HG03378 (cell line): ENCODE measurements around the gene SYNJ1.
"Not testable (repeated sequence)": the region's sequence is repeated elsewhere in the genome, so short reads cannot be mapped to it uniquely, and the experiment has no call there.

Experiments used
- ATAC-seq: cut with Tn5 transposase; IDR thresholded peaks from one replicate; pipeline ENCODE4 v1.9.1; 2021; ENCODE audit warnings: mild to moderate bottlenecking, moderate library complexity; ENCODE audit not compliant: unreplicated experiment

Gene SYNJ1

DNA sequence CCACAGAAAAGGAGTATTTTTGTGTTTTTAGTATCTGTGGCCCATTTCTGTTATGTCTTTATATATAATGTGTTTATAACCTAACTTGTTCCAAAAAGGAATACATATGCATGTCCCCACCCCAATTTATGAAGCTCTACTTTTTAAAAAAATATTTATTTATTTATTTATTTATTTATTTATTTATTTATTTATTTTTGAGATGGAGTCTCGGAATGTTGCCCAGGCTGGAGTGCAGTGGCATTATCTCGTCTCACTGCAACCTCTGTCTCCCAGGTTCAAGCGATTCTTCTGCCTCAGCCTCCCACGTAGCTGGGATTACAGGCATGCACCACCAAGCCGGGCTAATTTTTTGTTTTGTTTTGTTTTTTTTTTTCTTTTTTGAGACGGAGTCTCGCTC lies 32.3 kb downstream of the SYNJ1 start:
- ATAC-seq: not testable (repeated sequence)

DNA sequence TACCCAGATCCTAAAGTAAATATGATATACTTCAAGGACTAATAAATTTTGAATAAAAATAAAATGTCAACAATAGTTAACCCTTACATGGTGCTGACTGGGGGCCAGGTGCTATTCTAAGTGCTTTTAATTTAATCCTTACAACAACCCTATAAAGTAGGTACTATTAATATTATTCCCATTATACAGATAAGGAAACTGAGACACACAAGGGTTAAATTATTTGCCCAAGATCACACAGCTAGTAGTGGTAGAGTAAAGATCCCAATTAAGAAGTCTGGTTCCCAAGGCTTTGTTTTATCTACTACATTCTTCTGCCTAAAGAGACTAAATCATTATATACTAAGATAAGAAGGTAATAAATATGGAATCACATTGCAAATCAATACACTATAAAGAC lies 34.2 kb downstream of the SYNJ1 start:
- no peak for ATAC-seq

DNA sequence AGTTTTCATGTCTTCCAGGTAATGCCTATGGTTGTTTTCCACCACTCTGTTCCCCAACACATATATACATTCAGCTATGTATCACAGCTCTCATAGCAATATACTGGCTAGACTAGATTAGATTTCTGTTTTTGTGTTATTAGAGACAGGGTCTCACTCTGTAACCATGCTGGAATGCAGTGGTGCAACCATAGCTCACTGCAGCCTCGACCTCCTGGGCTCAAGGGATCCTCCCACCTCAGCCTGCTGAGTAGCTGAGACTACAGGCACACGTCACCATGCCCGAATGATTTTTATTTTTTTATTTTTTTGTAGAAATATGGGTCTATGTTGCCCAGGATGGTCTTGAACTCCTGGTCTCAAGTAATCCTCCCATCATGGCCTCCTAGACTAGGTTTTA lies 37.7 kb downstream of the SYNJ1 start:
- ATAC-seq: no peak

DNA sequence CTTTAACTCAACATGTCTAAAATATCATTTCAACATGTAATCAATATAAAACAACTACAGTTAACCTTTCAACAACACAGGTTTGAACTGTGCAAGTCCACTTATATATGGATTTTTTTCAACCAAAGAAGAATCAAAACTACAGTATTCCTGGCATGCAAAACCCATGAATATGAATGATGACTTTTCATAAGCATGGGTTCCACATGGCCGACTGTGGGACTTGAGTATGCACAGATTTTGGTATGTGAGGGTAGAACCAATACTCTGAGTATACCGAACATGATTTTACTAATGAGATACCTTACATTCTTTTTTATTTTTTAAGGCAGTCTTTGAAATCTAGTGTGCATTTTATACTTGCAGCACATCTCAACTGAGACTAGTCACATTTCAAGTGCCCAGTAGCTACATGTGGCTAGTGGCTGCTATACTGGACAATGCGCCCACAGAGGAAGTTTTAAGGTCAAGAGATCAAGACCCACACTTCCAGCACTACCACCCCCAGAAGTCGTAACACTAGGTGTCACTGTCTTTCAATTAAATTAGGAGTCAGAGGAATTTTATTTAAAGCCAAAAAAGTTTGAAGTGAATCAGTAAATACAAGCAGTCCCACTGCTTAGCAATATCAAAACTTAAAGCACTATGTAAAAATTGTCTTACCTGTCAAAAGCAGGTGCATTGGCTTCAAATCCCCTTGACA lies 40.0 kb downstream of the SYNJ1 start:
- no peak for ATAC-seq

DNA sequence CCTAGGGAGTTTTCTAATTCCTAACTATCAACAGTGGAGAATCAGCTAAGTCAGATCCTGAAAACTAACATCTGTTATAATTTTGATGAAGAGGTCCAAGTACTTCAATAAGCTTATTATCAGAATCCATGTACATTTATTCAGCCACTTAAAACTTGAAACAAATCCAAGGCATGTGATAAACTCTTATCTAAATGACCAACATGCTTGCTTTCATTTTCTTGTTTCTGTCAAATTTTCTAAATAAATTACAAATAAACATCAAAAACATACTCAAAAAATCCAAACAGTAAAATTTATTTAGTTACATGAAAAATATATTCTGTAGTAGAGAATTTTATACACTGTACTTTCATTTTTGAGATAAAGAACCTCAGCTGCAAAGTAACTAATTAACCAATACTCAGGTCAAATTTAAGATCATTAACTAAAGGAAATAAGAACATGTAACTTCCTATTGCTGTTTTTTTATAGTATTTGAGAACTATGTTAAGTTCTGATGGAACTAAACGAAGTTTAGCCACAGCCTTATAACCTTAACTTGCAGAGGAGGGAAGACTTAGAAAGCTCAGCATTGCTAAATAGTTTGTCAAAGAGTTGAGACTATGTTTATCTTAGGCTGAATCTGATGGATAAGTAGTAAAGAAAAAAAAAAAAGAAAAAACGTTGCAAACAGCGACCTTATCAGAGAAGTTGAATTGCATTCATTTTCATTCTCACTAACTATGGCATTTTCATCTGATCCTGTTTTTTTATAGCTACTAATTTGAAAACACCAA lies 44.9 kb downstream of the SYNJ1 start:
- no peak for ATAC-seq

- no peak for ATAC-seq
Measured at GRCh38 chr21:32674731-32675130, 53.1 kb downstream of the SYNJ1 start.

- no peak for ATAC-seq
Measured at GRCh38 chr21:32674038-32674437, 53.8 kb downstream of the SYNJ1 start.

DNA sequence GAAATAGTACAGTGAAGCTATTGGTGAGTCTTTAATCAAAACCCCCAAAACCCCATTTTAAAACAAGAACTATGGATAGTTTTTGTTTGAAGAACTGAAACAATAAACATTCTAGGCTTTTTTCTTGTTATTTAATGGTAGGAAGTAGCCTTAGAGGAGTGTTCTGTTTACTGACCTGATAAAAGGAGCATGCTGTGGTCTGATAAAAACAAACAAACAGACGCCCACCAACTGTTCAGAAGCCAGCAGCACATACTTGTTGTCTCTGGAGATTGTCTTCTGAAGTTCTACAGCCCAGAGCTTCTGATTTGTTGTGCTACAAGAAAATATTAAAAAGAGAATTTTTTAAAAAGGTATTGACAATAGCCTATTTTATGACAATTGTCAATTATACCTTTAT lies 61.6 kb downstream of the SYNJ1 start:
- no peak for ATAC-seq

GRCh38 chr21:32664095-32664494 lies 63.7 kb downstream of the SYNJ1 start:
- ATAC-seq: not testable (repeated sequence)

- not testable (repeated sequence) for ATAC-seq
Measured at GRCh38 chr21:32661981-32662380, 65.8 kb downstream of the SYNJ1 start.

- ATAC-seq: not testable (repeated sequence)
Measured at GRCh38 chr21:32661026-32661782, 66.6 kb downstream of the SYNJ1 start.

DNA sequence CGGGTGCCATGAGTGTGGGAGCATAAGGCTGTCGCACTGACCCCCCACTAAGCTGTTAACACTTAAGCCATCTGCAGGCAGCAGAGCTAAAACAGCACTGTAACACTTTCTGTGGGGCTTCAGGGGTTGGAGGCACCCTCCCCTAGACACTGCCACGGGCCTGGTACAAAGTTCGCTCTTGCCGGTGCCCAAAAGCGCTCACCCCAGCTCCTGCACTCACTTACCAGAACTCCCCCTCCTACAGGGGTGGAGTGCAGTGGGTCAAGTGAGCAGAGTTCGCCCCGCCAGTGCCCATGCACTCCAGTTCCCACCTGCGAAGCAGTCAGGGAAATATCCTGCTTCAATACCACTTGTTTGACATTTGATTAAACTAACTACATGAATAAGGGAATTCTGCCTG lies 69.3 kb downstream of the SYNJ1 start:
- no peak for ATAC-seq

DNA sequence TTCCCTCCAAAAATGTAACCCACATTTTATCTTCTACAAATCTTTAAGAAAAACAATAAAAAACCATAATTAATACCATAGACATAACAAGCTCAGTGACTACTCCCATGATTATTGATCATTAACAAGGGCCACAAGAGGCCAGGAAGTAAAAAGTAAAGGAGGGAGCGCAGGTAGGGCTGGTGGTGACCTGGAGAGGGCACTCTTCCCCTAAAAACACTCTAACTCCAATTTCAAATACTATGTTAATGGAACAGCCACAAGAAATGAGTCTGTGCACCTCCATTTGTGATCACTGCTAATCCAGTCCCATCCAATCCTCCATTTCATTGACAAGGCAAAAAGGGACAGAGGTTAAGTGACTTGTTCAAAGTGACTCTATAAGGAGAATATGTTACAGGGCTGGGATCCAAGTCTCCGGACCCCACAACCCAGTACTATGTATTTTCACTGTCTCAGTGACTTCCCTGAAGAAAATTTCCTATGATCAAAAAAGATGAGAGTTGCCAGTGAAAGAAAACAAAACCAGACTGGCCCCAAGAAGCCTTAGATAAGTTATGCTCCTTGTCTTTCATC lies 74.4 kb downstream of the SYNJ1 start:
- peak; percentile 46 for ATAC-seq

GRCh38 chr21:32648165-32648564 lies 79.6 kb downstream of the SYNJ1 start:
- no peak for ATAC-seq

DNA sequence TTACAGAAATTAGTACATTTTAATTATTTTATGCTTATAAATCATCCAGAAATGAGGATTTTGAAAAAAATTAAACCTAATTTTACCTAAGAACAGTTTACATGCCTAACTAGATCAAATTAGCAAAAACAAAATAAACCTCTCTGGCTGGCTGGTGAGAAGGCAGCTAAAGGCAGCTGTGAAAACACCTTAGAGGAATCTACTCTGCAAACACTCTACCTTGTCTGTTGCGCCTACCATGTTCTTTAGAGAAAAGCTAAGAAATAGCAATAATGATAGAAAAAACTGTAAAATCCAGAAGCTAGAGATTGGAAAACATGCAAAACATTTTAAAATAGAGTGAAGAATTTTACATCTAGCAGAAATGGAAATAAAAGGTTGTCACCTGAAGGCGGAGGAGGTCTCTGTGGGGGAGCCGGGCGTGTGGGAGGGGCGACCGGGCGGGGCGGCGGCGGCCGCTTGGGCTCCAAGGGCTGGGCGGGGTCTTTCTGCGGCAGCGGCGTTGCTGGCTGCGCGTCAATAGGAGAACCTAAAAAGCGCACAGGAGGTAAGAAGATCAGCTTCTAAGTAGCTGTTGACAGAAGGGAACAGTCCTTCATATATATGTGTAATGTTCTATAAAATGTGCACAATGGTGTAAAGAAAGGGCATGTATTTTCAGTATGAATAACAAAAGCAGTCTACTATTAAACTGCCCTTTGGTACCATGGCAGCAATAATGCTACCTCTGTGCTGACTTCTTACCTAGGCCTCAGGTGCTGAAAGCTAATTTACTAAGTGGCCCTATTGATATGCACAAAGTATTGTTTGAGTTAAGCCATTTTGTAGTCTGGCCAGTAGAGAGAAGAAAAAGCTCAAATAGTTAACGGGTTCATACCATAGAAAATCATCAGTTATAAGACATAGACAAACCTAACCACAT lies 82.3 kb downstream of the SYNJ1 start:
- no peak for ATAC-seq

- no peak for ATAC-seq
Measured at GRCh38 chr21:32641710-32642698, 85.8 kb downstream of the SYNJ1 start.

- ATAC-seq: no peak
Measured at GRCh38 chr21:32626621-32627196, 101.1 kb downstream of the SYNJ1 start.

- ATAC-seq: not testable (repeated sequence)
Measured at GRCh38 chr21:32618218-32618617, 109.6 kb downstream of the SYNJ1 start.
